Activated CD4-positive, CD25-positive, alpha-beta regulatory T cell (primary cell): ENCODE data around the gene KLK14.

Experiments used
- DNase-seq, 4 experiments: peaks; one replicate each; lab custom pipeline; 2025; lab: John Stamatoyannopoulos, UW

The KLK14 gene

GRCh38 chr19:51108066-51108804 lies 25.5 kb upstream of the KLK14 start, which contains the start of gene CTU1:
Gene CTU1 (minus strand): TSS chr19:51108409. CDS start chr19:51104569, 3,840 bp downstream.
- peak; percentile 93 to 98 (median 94) for DNase-seq

GRCh38 chr19:51107406-51108065 lies 24.8 kb upstream of the KLK14 start:
- no peak for DNase-seq

GRCh38 chr19:51103926-51104341 lies 21.2 kb upstream of the KLK14 start:
- DNase-seq: no peak

- DNase-seq: no peak
Measured at GRCh38 chr19:51102991-51103390, 20.3 kb upstream of the KLK14 start.

- DNase-seq: no peak
Measured at GRCh38 chr19:51101171-51101865, 18.6 kb upstream of the KLK14 start.

GRCh38 chr19:51100601-51101000 lies 17.9 kb upstream of the KLK14 start:
- DNase-seq: no peak

- no peak for DNase-seq
Measured at GRCh38 chr19:51099047-51099382, 16.3 kb upstream of the KLK14 start.

- peak in 2 of 4 experiments; percentile 21 to 22 for DNase-seq
Measured at GRCh38 chr19:51098365-51099046, 15.8 kb upstream of the KLK14 start.

- no peak for DNase-seq
Measured at GRCh38 chr19:51097796-51098195, 15.1 kb upstream of the KLK14 start.

- DNase-seq: peak; percentile 50 to 64 (median 59)
Measured at GRCh38 chr19:51097166-51097738, 14.6 kb upstream of the KLK14 start.

- DNase-seq: no peak
Measured at GRCh38 chr19:51096473-51097165, 13.9 kb upstream of the KLK14 start.

GRCh38 chr19:51094696-51095279 lies 12.1 kb upstream of the KLK14 start:
- no peak for DNase-seq

- DNase-seq: no peak
Measured at GRCh38 chr19:51093510-51094345, 11.0 kb upstream of the KLK14 start.

GRCh38 chr19:51093101-51093500 lies 10.4 kb upstream of the KLK14 start:
- no peak for DNase-seq

- no peak for DNase-seq
Measured at GRCh38 chr19:51091895-51092873, 9.5 kb upstream of the KLK14 start.

GRCh38 chr19:51091126-51091525 lies 8.4 kb upstream of the KLK14 start:
- no peak for DNase-seq

GRCh38 chr19:51090471-51090870 lies 7.8 kb upstream of the KLK14 start:
- no peak for DNase-seq

- DNase-seq: no peak
Measured at GRCh38 chr19:51089786-51090185, 7.1 kb upstream of the KLK14 start.
